ENCODE data around the gene ISM1.

The ISM1 gene

GRCh38 chr20:13220904-13221297 lies at the start of gene ISM1:
Gene ISM1 (plus strand): TSS chr20:13221274. CDS start chr20:13221777, 503 bp downstream.
- TF ChIP-seq CTCF (IDR thresholded peaks at IDR 0.05; ENCODE audit: low read depth, low read length, missing control alignments): no peak
- H3K4me3 ChIP-seq (ENCODE audit: low read depth, low read length): peak within 1 kb of the TSS; percentile 40
- no peak for DNase-seq (ENCODE audit: low read depth)
- in situ Hi-C loops (cut with HindIII; ENCODE audit: low sequenced_read_pairs): no loop called here

- in situ Hi-C loops (cut with HindIII; ENCODE audit: low sequenced_read_pairs): no loop called here
- TF ChIP-seq CTCF (IDR thresholded peaks at IDR 0.05; ENCODE audit: low read depth, low read length, missing control alignments): no peak
- no peak for DNase-seq (ENCODE audit: low read depth)
- H3K4me3 ChIP-seq (ENCODE audit: low read depth, low read length): no peak overlapping the region
These were observed 47.9 kb upstream of the ISM1 start for GRCh38 chr20:13173201-13173600.

GRCh38 chr20:13174402-13174801 lies 46.7 kb upstream of the ISM1 start:
- TF ChIP-seq CTCF (IDR thresholded peaks at IDR 0.05; ENCODE audit: low read depth, low read length, missing control alignments): no peak
- no peak for DNase-seq (ENCODE audit: low read depth)
- no peak overlapping the region for H3K4me3 ChIP-seq (ENCODE audit: low read depth, low read length)
- in situ Hi-C loops (cut with HindIII; ENCODE audit: low sequenced_read_pairs): no loop called here

GRCh38 chr20:13180986-13181889 lies 39.8 kb upstream of the ISM1 start:
- no peak for TF ChIP-seq CTCF (IDR thresholded peaks at IDR 0.05; ENCODE audit: low read depth, low read length, missing control alignments)
- no peak overlapping the region for H3K4me3 ChIP-seq (ENCODE audit: low read depth, low read length)
- DNase-seq (ENCODE audit: low read depth): no peak
- in situ Hi-C loops (cut with HindIII; ENCODE audit: low sequenced_read_pairs): no loop called here

- DNase-seq (ENCODE audit: low read depth): no peak
- H3K4me3 ChIP-seq (ENCODE audit: low read depth, low read length): no peak overlapping the region
- no peak for TF ChIP-seq CTCF (IDR thresholded peaks at IDR 0.05; ENCODE audit: low read depth, low read length, missing control alignments)
- in situ Hi-C loops (cut with HindIII; ENCODE audit: low sequenced_read_pairs): no loop called here
These were observed 38.1 kb upstream of the ISM1 start for GRCh38 chr20:13183005-13183404.

GRCh38 chr20:13186043-13186774 lies 34.9 kb upstream of the ISM1 start:
- no peak overlapping the region for H3K4me3 ChIP-seq (ENCODE audit: low read depth, low read length)
- no peak for TF ChIP-seq CTCF (IDR thresholded peaks at IDR 0.05; ENCODE audit: low read depth, low read length, missing control alignments)
- in situ Hi-C loops (cut with HindIII; ENCODE audit: low sequenced_read_pairs): no loop called here
- DNase-seq (ENCODE audit: low read depth): no peak
